Esophagus muscularis mucosa (tissue), 4 donors: ENCODE data around the gene RAP2B. TPM values are rescaled to one million over a fixed set of nuclear protein-coding genes. Genes with fewer than 3 reads are reported as not detected.
"Not testable (repeated sequence)": the region's sequence is repeated elsewhere in the genome, so short reads cannot be mapped to it uniquely, and the experiment has no call there.

Source experiments
- DNase-seq: peaks from one replicate; pipeline ENCODE4 v3.0.0-alpha.2; 2017; ENCODE audit errors: extremely low spot score
- H3K27ac ChIP-seq, 4 donors: fragments of 200-600 bp; sonication (generic); replicated peaks in 1 of 4; 1 replicate in 3 of 4; 2 replicates in 1 of 4; pipeline ENCODE4 v1.5.1; 2016 to 2019; ENCODE audit warnings: mild to moderate bottlenecking in 1 of 4
- H3K27me3 ChIP-seq, 4 donors: fragments of 200-600 bp; sonication (generic); one replicate each; pipeline versions ENCODE4 v1.5.1 to v1.6.0; 2016 to 2019
- H3K36me3 ChIP-seq, 4 donors: fragments of 200-600 bp; sonication (generic); one replicate each; pipeline ENCODE4 v1.5.1; 2016 to 2019
- H3K4me1 ChIP-seq, 4 donors: fragments of 200-600 bp; sonication (generic); one replicate each; pipeline ENCODE4 v1.5.1; 2016 to 2019
- H3K4me3 ChIP-seq, 4 donors: fragments of 200-600 bp; sonication (generic); 1 replicate in 2 of 4; 2 replicates in 2 of 4; pipeline ENCODE4 v1.5.1; 2016 to 2019; ENCODE audit warnings: mild to moderate bottlenecking in 4 of 4, moderate library complexity in 1 of 4
- H3K9me3 ChIP-seq, 4 donors: fragments of 200-600 bp; sonication (generic); 1 replicate in 3 of 4; 2 replicates in 1 of 4; pipeline ENCODE4 v1.5.1; 2016 to 2019
- CTCF ChIP-seq, 3 experiments: fragments of 200-600 bp in 2 of 3; fragments of 450-650 bp in 1 of 3; sonication (generic) in 2 of 3; IDR thresholded peaks; one replicate each; pipeline ENCODE4 v1.5.1; 2017 to 2019; ENCODE audit warnings: antibody characterized with exemption in 3 of 3, mild to moderate bottlenecking in 2 of 3, moderate library complexity in 1 of 3
- EP300 ChIP-seq: sonication (generic); formaldehyde crosslinking; IDR thresholded peaks from one replicate; pipeline ENCODE4 v1.6.1; 2017; ENCODE audit warnings: antibody characterized with exemption
- POLR2A ChIP-seq: fragments of 450-650 bp; IDR thresholded peaks from one replicate; pipeline ENCODE4 v1.6.1; 2017; ENCODE audit warnings: antibody characterized with exemption, moderate library complexity, mild to moderate bottlenecking, low read depth
- POLR2AphosphoS5 ChIP-seq, 2 donors: sonication (generic); formaldehyde crosslinking; IDR thresholded peaks; one replicate each; pipeline ENCODE4 v1.6.1; 2017; ENCODE audit warnings: antibody characterized with exemption in 2 of 2
- WGBS: methylation state at CpG from one replicate; pipeline ENCODE4 v1.1.5; 2018; 5-methylcytosine and 5-hydroxymethylcytosine counted together
- intact Hi-C: fragments of 100-400 bp; cut with DNase I; formaldehyde crosslinking; loops from one replicate; pipeline ENCODE4 v1.15.1; 2023
- total RNA-seq, 4 donors: library from RNA; depleted of rRNA; stranded (reverse); fragments of >200 nt; gene quantifications; one replicate each; pipeline versions ENCODE4 v1.1.0 to v1.2.1, GENCODE V29; 2016

The RAP2B gene
- total RNA-seq, result 10 to 100 TPM; 11.0 to 16.1 (median 11.2) TPM

GRCh38 chr3:153161714-153162512 is at the start of gene RAP2B:
Gene RAP2B (plus strand): TSS chr3:153162226. CDS start chr3:153162694, 468 bp downstream.
- peaks cover 20 to 44% (median 39%) of the 10 kb centered on the region in 4 donors for H3K4me1 ChIP-seq
- DNase-seq, result peak; percentile 100
- WGBS, result 0% methylated on average over 32 of the region's 91 CpGs
- H3K9me3 ChIP-seq, result no peaks in the 10 kb centered on the region
- peak within 1 kb of the TSS; percentile 87 to 98 (median 92) for H3K27ac ChIP-seq
- H3K4me3 ChIP-seq, result peak within 1 kb of the TSS; percentile 70 to 96 (median 89)
- no peaks in the 10 kb centered on the region for H3K36me3 ChIP-seq
- intact Hi-C loops, result loop anchor here (2.0 to 5.0 kb wide), 2 partner anchors 119 to 605 kb away; no protein-coding TSS in a partner anchor
- no peak for TF ChIP-seq EP300
- no peak for TF ChIP-seq CTCF (IDR thresholded peaks at IDR 0.05)
- TF ChIP-seq POLR2AphosphoS5 (IDR thresholded peaks at IDR 0.05), result peak; percentile 97 to 98
- peak; percentile 84 for TF ChIP-seq POLR2A
- no peaks in the 10 kb centered on the region for H3K27me3 ChIP-seq

- TF ChIP-seq CTCF (IDR thresholded peaks at IDR 0.05) (no peak), POLR2A (no peak)
- Histone ChIP-seq H3K4me1 (no peaks in the 10 kb centered on the region), H3K27me3 (no peaks in the 10 kb centered on the region), H3K4me3 (no peak overlapping the region), H3K27ac (no peak overlapping the region), H3K9me3 (no peaks in the 10 kb centered on the region), H3K36me3 (no peaks in the 10 kb centered on the region)
- DNase-seq, result no peak
- intact Hi-C loops, result no loop called here
- WGBS, result 90% methylated on average over 4 of the region's 4 CpGs
Observed at GRCh38 chr3:153113541-153113940, 48.5 kb upstream of the RAP2B start.

GRCh38 chr3:153114270-153114669 is 47.8 kb upstream of the RAP2B start:
- intact Hi-C loops, H3K36me3 ChIP-seq: not testable (repeated sequence)
- 92% methylated on average over 3 of the region's 3 CpGs for WGBS

GRCh38 chr3:153115326-153115725 is 46.7 kb upstream of the RAP2B start:
- H3K36me3 ChIP-seq, result no peaks in the 10 kb centered on the region
- TF ChIP-seq CTCF (IDR thresholded peaks at IDR 0.05) (no peak), EP300 (no peak), POLR2A (no peak), POLR2AphosphoS5 (IDR thresholded peaks at IDR 0.05) (no peak)
- no peaks in the 10 kb centered on the region for H3K27me3 ChIP-seq
- H3K4me3 ChIP-seq, result no peak overlapping the region
- WGBS, result 75% methylated on average over 4 of the region's 4 CpGs
- H3K4me1 ChIP-seq, result no peaks in the 10 kb centered on the region
- intact Hi-C loops, result no loop called here
- H3K9me3 ChIP-seq, result no peaks in the 10 kb centered on the region
- H3K27ac ChIP-seq, result no peak overlapping the region
- no peak for DNase-seq

More at GRCh38 chr3:153114270-153114669, 47.8 kb upstream of the RAP2B start:
- H3K4me1 ChIP-seq, H3K27me3 ChIP-seq, H3K9me3 ChIP-seq, H3K4me3 ChIP-seq, DNase-seq, H3K27ac ChIP-seq: not testable (repeated sequence)

GRCh38 chr3:153127788-153128187 is 34.2 kb upstream of the RAP2B start:
- intact Hi-C loops, result no loop called here
- Histone ChIP-seq H3K27me3 (no peaks in the 10 kb centered on the region), H3K9me3 (no peaks in the 10 kb centered on the region), H3K36me3 (no peaks in the 10 kb centered on the region), H3K27ac (no peak overlapping the region), H3K4me3 (no peak overlapping the region), H3K4me1 (no peaks in the 10 kb centered on the region)
- 96% methylated on average over 1 of the region's 1 CpG for WGBS
- no peak for TF ChIP-seq CTCF (IDR thresholded peaks at IDR 0.05)
- no peak for TF ChIP-seq POLR2AphosphoS5 (IDR thresholded peaks at IDR 0.05)
- no peak for TF ChIP-seq POLR2A
- TF ChIP-seq EP300, result no peak
- DNase-seq, result no peak
